PC-3 (cell line): Measurements from ENCODE around the gene OSBPL6. TPM values are rescaled to one million over a fixed set of nuclear protein-coding genes. Genes with fewer than 3 reads are reported as not detected.

ENCODE experiments used
- ATAC-seq: fragments of 200-7000 bp; cut with Tn5 transposase; 2 replicates; pipeline ENCODE4 v1.9.1; 2020; ENCODE audit warnings: mild to moderate bottlenecking, moderate library complexity
- BruUV-seq: library from RNA; stranded (reverse); fragments of 400-500 nt; replicated peaks from 2 replicates; lab custom pipeline; 2021; lab: Mats Ljungman, UMichigan
- CTCF ChIA-PET: fragments of 300-600 bp; sonication (Branson Sonifier 250); formaldehyde crosslinking; loops from one replicate; lab custom pipeline; 2022; ENCODE audit warnings: antibody characterized with exemption; lab: Charles Lee
- POLR2A ChIA-PET: fragments of 300-600 bp; sonication (Branson Sonifier 250); formaldehyde crosslinking; loops from one replicate; lab custom pipeline; 2022; ENCODE audit warnings: antibody characterized with exemption; ENCODE audit not compliant: unreplicated experiment; lab: Charles Lee
- DNase-seq: peaks from one replicate; pipeline ENCODE4 v3.0.0-alpha.2; 2015
- H2AFZ ChIP-seq: fragments of 300-600 bp; sonication (generic); 2 replicates; pipeline ENCODE4 v1.6.0; 2016; ENCODE audit warnings: antibody characterized with exemption, low read length
- H3F3A ChIP-seq: fragments of 300-600 bp; sonication (generic); one replicate; pipeline ENCODE4 v1.6.0; 2017; ENCODE audit warnings: antibody characterized with exemption, low read length, control low read depth, mild to moderate bottlenecking; ENCODE audit not compliant: unreplicated experiment
- H3K27ac ChIP-seq: fragments of 300-600 bp; sonication (generic); 2 replicates; pipeline ENCODE4 v1.5.1; 2016; ENCODE audit warnings: mild to moderate bottlenecking, low read length
- H3K27me3 ChIP-seq: fragments of 300-600 bp; sonication (generic); 2 replicates; pipeline ENCODE4 v1.6.1; 2016; ENCODE audit warnings: low read length, mixed read lengths
- H3K36me3 ChIP-seq: fragments of 300-600 bp; sonication (generic); 2 replicates; pipeline ENCODE4 v1.6.1; 2016; ENCODE audit warnings: low read depth, mixed run types, low read length, mixed read lengths
- H3K4me1 ChIP-seq: fragments of 300-600 bp; sonication (generic); 2 replicates; pipeline ENCODE4 v1.5.1; 2016; ENCODE audit warnings: low read length; ENCODE audit not compliant: insufficient read depth
- H3K4me2 ChIP-seq: fragments of 300-600 bp; sonication (generic); 2 replicates; pipeline ENCODE4 v1.6.0; 2016; ENCODE audit warnings: low read length
- H3K4me3 ChIP-seq: fragments of 300-600 bp; sonication (generic); 2 replicates; pipeline ENCODE4 v1.5.1; 2016; ENCODE audit warnings: mild to moderate bottlenecking, low read length, mixed read lengths
- H3K79me2 ChIP-seq: fragments of 300-600 bp; sonication (generic); 2 replicates; pipeline ENCODE4 v1.6.1; 2017; ENCODE audit warnings: low read length, mixed read lengths
- H3K9ac ChIP-seq: fragments of 300-600 bp; sonication (generic); 2 replicates; pipeline ENCODE4 v1.6.0; 2016; ENCODE audit warnings: mild to moderate bottlenecking, low read length
- H3K9me2 ChIP-seq: fragments of 300-600 bp; sonication (generic); replicated peaks from 2 replicates; pipeline ENCODE4 v1.6.1; 2016; ENCODE audit warnings: mixed run types, low read length, mixed read lengths
- H3K9me3 ChIP-seq: fragments of 300-600 bp; sonication (generic); 2 replicates; pipeline ENCODE4 v1.6.1; 2016; ENCODE audit warnings: low read length, mixed read lengths
- H4K20me1 ChIP-seq: fragments of 300-600 bp; sonication (generic); 2 replicates; pipeline ENCODE4 v1.6.1; 2016; ENCODE audit warnings: low read length, mixed read lengths
- EZH2 ChIP-seq: fragments of 300-600 bp; sonication (generic); IDR thresholded peaks from one replicate; pipeline ENCODE4 v1.6.1; 2017; ENCODE audit warnings: antibody characterized with exemption, mild to moderate bottlenecking, low read length; ENCODE audit not compliant: unreplicated experiment
- EZH2phosphoT487 ChIP-seq: fragments of 300-600 bp; sonication (generic); IDR thresholded peaks from 2 replicates; pipeline ENCODE4 v1.6.1; 2018; ENCODE audit warnings: mild to moderate bottlenecking, antibody characterized with exemption, low read length, borderline replicate concordance
- intact Hi-C: fragments of 100-400 bp; cut with micrococcal nuclease; formaldehyde crosslinking; loops from 2 replicates; pipeline ENCODE4 v1.9.0; 2023
- total RNA-seq: library from RNA; depleted of rRNA; stranded (reverse); fragments of >200 nt; gene quantifications from 2 replicates; pipeline ENCODE4 v1.2.3, GENCODE V29; 2014
- TF ChIP-seq, protein P1 (sequence below): fragments of 300-600 bp; sonication (generic); conservative IDR thresholded peaks from 2 replicates; pipeline ENCODE4 v1.5.1; 2017; ENCODE audit warnings: antibody characterized with exemption, low read depth, mild to moderate bottlenecking, low read length

OSBPL6 gene
- total RNA-seq, 1 experiment from 2014 or later, result 4.0 TPM

GRCh38 chr2:178227187-178227586, 32.9 kb downstream of the OSBPL6 start:
- H3F3A ChIP-seq, result no peaks in the 10 kb centered on the region
- no peaks in the 10 kb centered on the region for H3K27me3 ChIP-seq
- TF ChIP-seq, protein P1, sequence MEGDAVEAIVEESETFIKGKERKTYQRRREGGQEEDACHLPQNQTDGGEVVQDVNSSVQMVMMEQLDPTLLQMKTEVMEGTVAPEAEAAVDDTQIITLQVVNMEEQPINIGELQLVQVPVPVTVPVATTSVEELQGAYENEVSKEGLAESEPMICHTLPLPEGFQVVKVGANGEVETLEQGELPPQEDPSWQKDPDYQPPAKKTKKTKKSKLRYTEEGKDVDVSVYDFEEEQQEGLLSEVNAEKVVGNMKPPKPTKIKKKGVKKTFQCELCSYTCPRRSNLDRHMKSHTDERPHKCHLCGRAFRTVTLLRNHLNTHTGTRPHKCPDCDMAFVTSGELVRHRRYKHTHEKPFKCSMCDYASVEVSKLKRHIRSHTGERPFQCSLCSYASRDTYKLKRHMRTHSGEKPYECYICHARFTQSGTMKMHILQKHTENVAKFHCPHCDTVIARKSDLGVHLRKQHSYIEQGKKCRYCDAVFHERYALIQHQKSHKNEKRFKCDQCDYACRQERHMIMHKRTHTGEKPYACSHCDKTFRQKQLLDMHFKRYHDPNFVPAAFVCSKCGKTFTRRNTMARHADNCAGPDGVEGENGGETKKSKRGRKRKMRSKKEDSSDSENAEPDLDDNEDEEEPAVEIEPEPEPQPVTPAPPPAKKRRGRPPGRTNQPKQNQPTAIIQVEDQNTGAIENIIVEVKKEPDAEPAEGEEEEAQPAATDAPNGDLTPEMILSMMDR, result no peak
- no peak for TF ChIP-seq EZH2
- TF ChIP-seq EZH2phosphoT487, result no peak
- H3K27ac ChIP-seq, result peak overlapping the region; percentile 21
- ATAC-seq (peak; percentile 66), DNase-seq (peak; percentile 81)
- H2AFZ ChIP-seq, result 0 out of 2 replicates have a peak overlapping the region, but pooled peaks have one; percentile 0
- intact Hi-C loops, result no loop called here
- no peak overlapping the region for H3K4me3 ChIP-seq
- no peak overlapping the region for H3K9ac ChIP-seq
- H3K4me1 ChIP-seq, result peaks cover 13% of the 10 kb centered on the region
- H3K4me2 ChIP-seq, result peak overlapping the region; percentile 20
- no peaks in the 10 kb centered on the region for H3K9me2 ChIP-seq
- H3K9me3 ChIP-seq, result no peaks in the 10 kb centered on the region
- BruUV-seq, result no TSS peak
- H3K36me3 ChIP-seq, result no peaks in the 10 kb centered on the region
- ChIA-PET POLR2A (no interaction called here), CTCF (no interaction called here)
- H3K79me2 ChIP-seq, result no peaks in the 10 kb centered on the region
- no peaks in the 10 kb centered on the region for H4K20me1 ChIP-seq

- Histone ChIP-seq H3K27ac (no peak overlapping the region), H4K20me1 (no peaks in the 10 kb centered on the region), H3K9me2 (no peaks in the 10 kb centered on the region), H3K79me2 (no peaks in the 10 kb centered on the region), H3K4me1 (peaks cover 13% of the 10 kb centered on the region), H3K9me3 (no peaks in the 10 kb centered on the region), H3K9ac (no peak overlapping the region), H3F3A (no peaks in the 10 kb centered on the region), H3K4me3 (no peak overlapping the region), H2AFZ (no peak overlapping the region), H3K36me3 (no peaks in the 10 kb centered on the region), H3K27me3 (no peaks in the 10 kb centered on the region), H3K4me2 (no peak overlapping the region)
- no TSS peak for BruUV-seq
- DNase-seq (no peak), ATAC-seq (no peak)
- no peak for TF ChIP-seq EZH2
- TF ChIP-seq, protein P1, result no peak
- TF ChIP-seq EZH2phosphoT487, result no peak
- ChIA-PET POLR2A (no interaction called here), CTCF (no interaction called here)
- intact Hi-C loops, result no loop called here
These were observed 35.6 kb downstream of the OSBPL6 start for GRCh38 chr2:178229927-178230326.

DNA sequence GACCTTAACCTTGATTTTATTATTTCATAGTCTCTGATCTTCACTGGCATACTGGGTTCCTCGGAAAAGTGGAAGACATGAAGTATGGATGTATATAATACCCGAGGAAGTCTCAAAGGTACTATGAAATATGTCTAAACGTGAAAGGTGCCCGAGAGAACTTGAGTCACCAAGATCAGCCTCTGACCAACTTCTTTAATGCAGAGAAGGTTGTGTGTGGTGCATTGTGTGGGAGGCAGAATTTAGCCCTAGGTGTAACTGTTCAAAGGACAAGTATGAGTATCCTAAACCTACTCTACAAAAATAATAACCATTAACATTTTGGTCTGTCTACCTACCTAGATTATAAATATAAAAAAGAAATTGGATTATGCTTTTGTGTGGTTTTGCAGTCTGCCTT, 36.1 kb downstream of the OSBPL6 start:
- no peak for DNase-seq
- H3K27ac ChIP-seq, result no peak overlapping the region

More for the DNA sequence above, 36.1 kb downstream of the OSBPL6 start:
- no peak overlapping the region for H3K4me3 ChIP-seq
- no peak overlapping the region for H3K9ac ChIP-seq
- intact Hi-C loops, result no loop called here
- peaks cover 13% of the 10 kb centered on the region for H3K4me1 ChIP-seq
- BruUV-seq, result no TSS peak
- CTCF ChIA-PET, result no interaction called here
- H2AFZ ChIP-seq, result no peak overlapping the region
- TF ChIP-seq, protein P1, result no peak
- TF ChIP-seq EZH2phosphoT487 (no peak), EZH2 (no peak)
- H3F3A ChIP-seq, result no peaks in the 10 kb centered on the region
- ATAC-seq, result no peak
- H4K20me1 ChIP-seq, result no peaks in the 10 kb centered on the region
- no peaks in the 10 kb centered on the region for H3K9me2 ChIP-seq
- H3K36me3 ChIP-seq, result no peaks in the 10 kb centered on the region
- H3K79me2 ChIP-seq, result no peaks in the 10 kb centered on the region
- no peaks in the 10 kb centered on the region for H3K27me3 ChIP-seq
- no peak overlapping the region for H3K4me2 ChIP-seq
- no peaks in the 10 kb centered on the region for H3K9me3 ChIP-seq
- POLR2A ChIA-PET, result no interaction called here
